OCI-M2 (cell line): ENCODE data around the gene DOCK1.

Experiments
- DNase-seq: peaks from one replicate; lab custom pipeline; 2025; ENCODE audit not compliant: unreplicated experiment; lab: John Stamatoyannopoulos, UW

The DOCK1 gene

GRCh38 chr10:127159648-127160245 lies 254.5 kb downstream of the DOCK1 start:
- DNase-seq: no peak

DNA sequence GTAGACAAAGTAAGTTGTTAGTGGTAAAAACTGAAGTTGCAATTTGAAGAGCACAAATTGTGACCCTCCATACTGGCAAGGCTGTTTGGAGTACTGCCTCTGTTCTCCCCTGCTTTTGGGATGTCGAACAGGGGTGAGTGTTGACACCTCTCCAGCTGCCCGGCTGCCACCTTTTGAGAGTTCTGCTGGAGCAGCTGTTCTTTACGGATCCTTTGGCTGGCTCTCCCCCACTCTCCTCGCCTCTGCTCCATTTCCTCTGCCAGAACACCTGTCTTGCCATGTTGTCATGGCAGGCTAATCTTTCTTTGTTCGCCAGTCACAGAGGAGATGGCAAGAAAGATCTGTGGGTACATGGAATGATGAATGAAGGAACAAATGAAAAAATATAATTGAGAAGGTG lies 256.3 kb downstream of the DOCK1 start:
- no peak for DNase-seq

DNA sequence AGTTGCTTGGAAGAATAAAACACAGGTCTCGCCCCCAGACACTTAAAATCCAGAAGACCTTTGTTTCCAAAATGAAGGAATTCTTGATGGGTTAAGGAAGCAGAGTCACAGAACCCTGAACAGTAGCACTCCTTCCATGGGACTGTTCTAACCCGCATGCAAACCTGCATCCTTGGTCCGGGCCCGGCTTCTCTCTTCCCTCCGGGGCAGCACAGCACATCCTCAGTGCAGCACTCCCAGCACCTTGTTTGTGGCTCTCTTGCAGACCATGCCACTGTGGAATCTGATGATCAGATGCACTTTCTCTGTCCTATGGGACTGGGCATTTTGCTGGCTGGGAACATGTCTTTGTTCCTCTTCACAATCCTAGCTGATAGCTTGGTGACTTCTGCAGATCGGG lies 257.6 kb downstream of the DOCK1 start:
- no peak for DNase-seq

DNA sequence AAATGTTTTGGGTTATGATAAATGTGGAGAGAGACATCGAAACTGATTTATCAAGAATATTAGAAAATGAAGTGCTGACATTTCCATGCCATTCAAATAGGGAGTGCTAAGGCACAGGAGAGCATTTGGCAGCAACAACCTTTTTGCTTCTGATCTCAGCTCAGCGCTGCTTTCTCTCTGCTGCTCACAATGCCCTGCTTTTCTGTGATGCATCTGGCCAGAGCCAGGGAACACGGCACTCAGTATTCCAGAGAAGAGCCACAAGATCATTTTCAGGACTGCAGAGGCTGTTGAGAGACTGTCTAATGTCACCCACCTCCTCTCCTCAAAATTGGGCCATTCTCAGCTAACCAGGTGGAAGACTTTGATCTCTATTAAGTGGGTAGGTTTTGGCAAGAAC lies 263.0 kb downstream of the DOCK1 start:
- no peak for DNase-seq

DNA sequence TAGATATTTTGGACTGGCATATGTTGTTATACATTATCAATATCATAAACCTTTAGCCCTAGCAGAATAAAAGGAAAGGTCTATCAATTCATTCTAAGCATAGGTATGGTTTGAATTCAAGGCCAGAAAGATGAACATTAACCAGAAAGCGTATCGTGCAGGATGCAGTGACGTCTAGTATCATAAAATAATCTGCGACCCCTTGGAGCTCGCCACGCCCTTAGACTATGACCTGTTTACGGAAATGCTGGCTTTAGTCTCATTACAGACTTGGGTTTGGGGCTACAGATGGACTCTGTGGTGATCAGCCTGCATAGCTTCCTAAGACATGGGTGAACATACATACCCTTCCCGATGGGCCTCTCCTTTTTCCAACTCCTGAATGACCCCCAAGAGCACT lies 269.6 kb downstream of the DOCK1 start:
- DNase-seq: no peak

- no peak for DNase-seq
These were observed 270.3 kb downstream of the DOCK1 start for GRCh38 chr10:127175357-127176110.

DNA sequence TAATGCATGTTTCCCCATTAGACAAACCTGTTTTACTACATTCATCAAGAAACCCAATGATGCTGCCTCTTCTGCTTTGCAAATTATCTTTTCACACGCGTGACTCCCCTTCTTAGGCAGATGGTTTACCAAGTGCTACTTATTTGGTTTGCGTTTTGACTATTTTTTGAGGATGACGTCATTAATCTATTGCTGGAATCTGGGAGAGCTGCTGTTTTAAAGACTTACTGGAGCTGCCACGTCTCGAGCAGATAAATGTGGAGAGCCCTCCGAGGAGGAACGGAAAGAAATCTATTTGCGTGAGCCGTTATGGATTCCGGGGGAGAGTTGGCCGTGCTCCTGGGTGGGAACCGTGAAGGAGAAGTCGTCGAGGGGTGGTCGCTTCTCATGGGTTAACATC lies 271.4 kb downstream of the DOCK1 start:
- no peak for DNase-seq

GRCh38 chr10:127179612-127180250 lies 274.5 kb downstream of the DOCK1 start:
- DNase-seq: no peak

- DNase-seq: no peak
These were observed 276.9 kb downstream of the DOCK1 start for GRCh38 chr10:127182161-127182560.

- DNase-seq: no peak
These were observed 279.4 kb downstream of the DOCK1 start for GRCh38 chr10:127184582-127184981.

- no peak for DNase-seq
These were observed 281.6 kb downstream of the DOCK1 start for GRCh38 chr10:127186813-127187212.

GRCh38 chr10:127189226-127189625 lies 284.0 kb downstream of the DOCK1 start:
- no peak for DNase-seq

DNA sequence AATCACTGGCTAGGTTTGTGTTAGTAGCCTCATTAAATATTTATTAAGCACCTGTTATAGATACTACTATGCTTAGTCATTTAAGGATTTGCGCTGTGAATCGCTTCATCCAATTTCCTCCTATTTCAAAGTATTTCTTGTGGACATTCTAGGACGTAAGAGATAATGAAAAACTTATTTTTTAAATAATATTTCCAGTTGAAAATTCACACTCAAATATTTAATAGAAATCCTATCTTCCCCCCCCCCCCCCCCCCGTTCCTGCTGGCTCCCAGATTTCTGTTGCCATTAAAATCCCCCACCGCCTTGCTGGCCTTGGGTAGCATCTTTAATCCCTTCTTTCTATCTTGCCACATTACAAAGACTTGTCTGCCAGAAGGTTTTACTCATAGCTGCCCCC lies 285.2 kb downstream of the DOCK1 start:
- no peak for DNase-seq

DNA sequence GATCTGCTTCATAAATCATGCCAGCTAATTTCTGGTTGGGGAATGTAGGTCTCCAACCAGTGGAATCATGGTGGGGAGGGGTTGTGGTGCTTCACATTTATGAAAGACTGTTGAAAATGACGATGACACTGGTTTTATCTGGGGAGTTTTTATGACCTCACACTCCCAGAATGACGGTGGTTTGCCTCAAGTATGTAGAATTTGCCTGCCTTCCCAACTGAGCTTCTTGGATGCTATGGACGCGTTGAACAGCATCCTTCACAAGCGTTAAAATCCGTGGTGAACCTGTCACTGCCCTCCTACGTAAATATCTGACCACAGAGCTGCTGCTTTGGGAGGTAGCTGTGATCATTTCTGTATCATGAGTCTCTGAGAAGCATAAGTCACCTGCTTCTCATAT lies 287.9 kb downstream of the DOCK1 start:
- DNase-seq: no peak

DNA sequence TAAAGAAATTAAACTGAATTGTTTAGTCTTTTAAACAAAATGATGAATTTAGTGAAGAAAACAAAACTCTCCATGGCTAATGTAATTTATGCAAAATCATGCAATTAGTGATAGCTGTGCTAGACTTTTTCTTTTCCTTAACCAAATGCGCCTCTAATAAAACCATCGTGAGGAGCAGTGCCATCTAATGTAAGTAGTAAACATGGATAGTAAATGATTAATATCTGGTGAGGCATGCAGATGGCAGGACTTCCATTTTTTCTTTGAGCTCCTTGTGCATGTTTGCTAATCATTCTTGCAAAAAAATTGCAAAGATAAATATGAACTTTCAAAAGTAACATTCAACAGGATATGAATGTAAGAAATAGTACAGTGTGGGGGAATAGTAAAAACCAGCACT lies 288.9 kb downstream of the DOCK1 start:
- no peak for DNase-seq

DNA sequence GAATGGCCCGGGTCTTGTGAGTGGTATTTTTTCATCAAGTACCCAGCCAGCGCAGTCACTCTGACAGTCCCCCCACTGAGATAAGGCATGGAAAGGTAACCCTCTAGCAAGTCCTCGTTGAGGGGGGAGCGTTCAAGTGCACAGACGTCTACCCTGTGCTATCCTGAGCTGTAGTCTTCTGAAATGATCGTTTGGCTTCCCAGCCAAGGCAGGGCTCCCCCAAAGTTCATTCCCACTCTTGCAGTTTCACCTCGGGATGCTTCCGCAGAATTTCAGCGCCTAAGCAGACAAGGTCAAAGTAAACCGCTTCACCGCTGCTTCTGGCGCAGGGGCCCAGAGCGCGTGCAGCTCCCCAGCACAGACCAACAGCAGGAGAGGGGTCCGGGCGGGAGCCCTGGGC lies 289.4 kb downstream of the DOCK1 start:
- no peak for DNase-seq

GRCh38 chr10:127195041-127195506 lies 289.8 kb downstream of the DOCK1 start:
- DNase-seq: no peak

DNA sequence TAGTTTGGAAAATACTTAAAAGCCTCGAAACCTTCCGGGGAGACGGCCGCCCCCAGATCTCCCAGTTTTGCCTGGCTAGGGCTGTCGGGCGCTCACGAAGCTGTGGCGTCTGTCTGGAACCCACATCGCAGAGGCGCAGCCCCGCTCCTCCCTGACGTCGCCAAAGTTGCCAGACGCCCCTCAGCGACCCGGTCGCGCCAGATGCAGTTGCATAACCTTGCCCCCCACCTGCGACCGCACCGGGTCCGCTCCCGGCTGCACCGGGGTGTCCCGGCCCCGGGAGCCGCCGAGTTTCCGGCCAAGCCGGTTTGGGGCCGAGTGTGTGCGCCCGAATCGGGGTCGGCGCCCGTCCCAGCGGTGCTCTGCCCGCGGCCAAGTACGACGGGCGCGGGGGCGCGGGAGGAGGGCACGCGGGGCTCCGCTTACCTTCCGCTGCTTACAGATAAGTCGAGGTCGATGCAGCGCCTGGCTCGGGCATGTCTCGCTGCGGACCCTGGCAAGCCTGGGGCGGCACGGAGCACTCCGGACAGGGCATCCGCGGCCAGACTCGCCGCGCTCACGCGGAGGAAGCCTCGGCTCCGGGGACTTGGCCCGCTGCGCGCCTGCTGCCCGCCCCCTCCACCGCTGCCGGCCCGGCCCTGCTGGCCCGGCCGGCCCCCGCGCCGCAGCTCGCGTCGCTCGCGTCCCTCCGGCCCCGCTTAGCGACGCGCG lies 290.5 kb downstream of the DOCK1 start:
- no peak for DNase-seq

DNA sequence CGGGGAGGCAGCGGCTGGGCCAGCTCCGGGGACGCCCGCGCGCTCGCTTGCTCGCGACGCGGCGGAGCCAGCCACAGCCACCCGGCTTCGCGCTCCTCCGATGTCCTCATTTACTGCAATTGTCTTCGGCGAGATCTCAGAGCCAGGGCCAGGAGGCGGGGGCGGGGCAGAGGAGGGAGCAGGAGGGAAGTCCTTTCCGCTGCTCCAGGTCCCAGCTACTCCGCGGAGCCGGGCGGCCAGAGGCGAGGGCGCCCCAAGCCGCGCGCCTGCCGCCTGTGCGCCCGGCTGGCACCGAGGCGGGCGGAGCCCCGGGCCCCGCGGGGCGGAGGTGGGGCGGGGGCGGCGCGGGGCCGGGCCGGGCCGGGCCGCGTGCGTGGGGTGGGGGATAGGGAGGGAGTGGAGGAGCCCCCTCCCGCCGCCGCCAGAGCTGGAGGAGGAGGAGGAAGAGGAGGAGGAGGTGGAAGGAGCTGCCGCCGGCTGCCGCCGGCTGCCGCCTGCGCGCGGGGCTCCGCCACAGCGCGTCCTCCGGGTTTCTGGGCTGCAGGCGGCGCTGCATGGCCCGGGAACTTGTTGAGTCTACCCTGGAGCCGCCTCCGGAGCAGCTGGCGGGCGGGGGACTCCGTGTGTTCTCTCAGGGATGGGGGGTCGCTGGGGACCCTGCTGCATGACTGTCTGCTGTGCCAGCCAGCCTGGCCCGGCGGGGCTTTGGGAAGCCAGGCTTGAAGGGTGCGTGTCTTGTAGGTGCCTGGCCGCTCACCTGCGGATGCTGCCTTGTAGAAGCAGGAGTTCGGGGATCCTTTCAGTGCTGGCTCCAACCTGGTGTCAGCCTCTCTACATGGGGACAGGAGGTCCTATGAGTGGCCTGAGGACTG lies 291.3 kb downstream of the DOCK1 start, which contains the start of gene INSYN2A:
Gene INSYN2A, minus strand, starts transcription at position 310 of the 872 bp plus-strand sequence. CDS start 20,196 bp downstream, outside the sequence.
- no peak for DNase-seq

- no peak for DNase-seq
These were observed 291.9 kb downstream of the DOCK1 start for GRCh38 chr10:127197154-127197432.

DNA sequence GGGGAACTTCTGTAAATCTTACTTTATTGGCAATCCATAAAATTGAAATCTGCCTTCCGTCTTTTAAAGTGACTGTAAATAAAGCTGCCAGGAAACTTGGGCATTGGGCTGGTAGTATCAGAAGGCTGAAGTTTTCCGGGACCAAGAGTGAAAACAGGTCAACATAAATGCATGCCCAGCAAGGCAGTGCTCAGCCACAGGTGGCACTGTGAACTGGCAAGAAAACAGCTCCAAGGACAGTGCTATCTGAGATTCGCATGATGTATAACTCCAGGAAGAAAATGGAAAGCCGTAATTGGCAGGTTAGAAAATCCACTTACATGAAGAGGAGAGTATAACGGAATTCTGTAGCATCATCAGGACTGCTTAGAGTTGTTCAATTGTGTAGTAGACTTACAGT lies 293.1 kb downstream of the DOCK1 start:
- DNase-seq: no peak
